ENCODE data around the gene KLHDC1. TPM values are rescaled to one million over a fixed set of nuclear protein-coding genes. Genes with fewer than 3 reads are reported as not detected.

The KLHDC1 gene
- polyA plus RNA-seq, 3 donors, result 0.92 to 1.6 (median 1.5) TPM

GRCh38 chr14:49727171-49727570, 34.3 kb downstream of the KLHDC1 start:
- Mint-ChIP-seq H3K4me1 (no peaks in the 10 kb centered on the region), H3K27ac (no peak overlapping the region), H3K9me3 (peaks cover 0 to 5% (median 2%) of the 10 kb centered on the region in 7 donors), H3K4me3 (no peak overlapping the region), H3K27me3 (ENCODE audit: low read depth in 3 of 3) (no peaks in the 10 kb centered on the region), H3K36me3 (peaks cover 19 to 23% of the 10 kb centered on the region in 2 donors)
- no peaks in the 10 kb centered on the region for H3K27me3 ChIP-seq (ENCODE audit: control insufficient read depth in 2 of 2, insufficient read depth in 2 of 2, low read length in 2 of 2)
- DNase-seq, result no peak
- H3K4me1 ChIP-seq (ENCODE audit: control insufficient read depth in 1 of 2, insufficient read depth in 2 of 2, low read length in 2 of 2), result no peaks in the 10 kb centered on the region
- H2AFZ ChIP-seq (ENCODE audit: insufficient read depth, low read depth, low read length, poor library complexity, severe bottlenecking), result no peak overlapping the region
- H3K79me2 ChIP-seq (ENCODE audit: insufficient read depth, low read length), result no peaks in the 10 kb centered on the region
- peaks cover 0 to 5% of the 10 kb centered on the region in 2 donors for H3K36me3 ChIP-seq (replicated peaks in 1 of 2; ENCODE audit: control insufficient read depth in 1 of 2, insufficient read depth in 2 of 2, low read length in 2 of 2)
- TF ChIP-seq CTCF (IDR thresholded peaks at IDR 0.05), result no peak
- H3K4me3 ChIP-seq (replicated peaks in 1 of 3; ENCODE audit: low read depth in 2 of 3, low read length in 3 of 3), result no peak overlapping the region
- H4K20me1 ChIP-seq (ENCODE audit: insufficient read depth, low read length), result no peaks in the 10 kb centered on the region
- H3K9me3 ChIP-seq (replicated peaks in 1 of 2; ENCODE audit: control insufficient read depth in 1 of 2, insufficient read depth in 1 of 2, low read length in 2 of 2), result no peaks in the 10 kb centered on the region
- no peak overlapping the region for H3K4me2 ChIP-seq (replicated peaks; ENCODE audit: extremely low read depth, low read length, poor library complexity, severe bottlenecking)
- intact Hi-C loops (cut with micrococcal nuclease), result no loop called here
- H3K27ac ChIP-seq (ENCODE audit: low read depth in 1 of 2, low read length in 2 of 2), result no peak overlapping the region
- H3K9ac ChIP-seq (ENCODE audit: insufficient read depth, low read length, poor library complexity, severe bottlenecking), result no peak overlapping the region
- WGBS (ENCODE audit: insufficient coverage), result 100% methylated on average over 2 of the region's 5 CpGs

- Histone ChIP-seq H3K27me3 (ENCODE audit: control insufficient read depth in 2 of 2, insufficient read depth in 2 of 2, low read length in 2 of 2) (no peaks in the 10 kb centered on the region), H3K36me3 (replicated peaks in 1 of 2; ENCODE audit: control insufficient read depth in 1 of 2, insufficient read depth in 2 of 2, low read length in 2 of 2) (peaks cover 0 to 4% of the 10 kb centered on the region in 2 donors), H3K9me3 (replicated peaks in 1 of 2; ENCODE audit: control insufficient read depth in 1 of 2, insufficient read depth in 1 of 2, low read length in 2 of 2) (no peaks in the 10 kb centered on the region), H3K4me3 (replicated peaks in 1 of 3; ENCODE audit: low read depth in 2 of 3, low read length in 3 of 3) (no peak overlapping the region), H4K20me1 (ENCODE audit: insufficient read depth, low read length) (no peaks in the 10 kb centered on the region), H3K79me2 (ENCODE audit: insufficient read depth, low read length) (no peaks in the 10 kb centered on the region), H3K4me2 (replicated peaks; ENCODE audit: extremely low read depth, low read length, poor library complexity, severe bottlenecking) (no peak overlapping the region), H3K27ac (ENCODE audit: low read depth in 1 of 2, low read length in 2 of 2) (no peak overlapping the region), H2AFZ (ENCODE audit: insufficient read depth, low read depth, low read length, poor library complexity, severe bottlenecking) (no peak overlapping the region), H3K9ac (ENCODE audit: insufficient read depth, low read length, poor library complexity, severe bottlenecking) (no peak overlapping the region), H3K4me1 (ENCODE audit: control insufficient read depth in 1 of 2, insufficient read depth in 2 of 2, low read length in 2 of 2) (no peaks in the 10 kb centered on the region)
- Mint-ChIP-seq H3K4me3 (no peak overlapping the region), H3K9me3 (no peaks in the 10 kb centered on the region), H3K4me1 (no peaks in the 10 kb centered on the region), H3K27me3 (ENCODE audit: low read depth in 3 of 3) (no peaks in the 10 kb centered on the region), H3K36me3 (peaks cover 6 to 18% of the 10 kb centered on the region in 2 donors), H3K27ac (peak overlapping the region in 1 of 7 donors; percentile 51)
- intact Hi-C loops (cut with micrococcal nuclease), result no loop called here
- DNase-seq, result no peak
- WGBS (ENCODE audit: insufficient coverage), result 100% methylated on average over 1 of the region's 3 CpGs
- TF ChIP-seq CTCF (IDR thresholded peaks at IDR 0.05), result no peak
These were observed 40.0 kb downstream of the KLHDC1 start for GRCh38 chr14:49732896-49733295.

Data from CD14-positive monocyte (primary cell).